Heart right ventricle (tissue), 16 donors: ENCODE measurements around the gene ANO4. TPM values are rescaled to one million over a fixed set of nuclear protein-coding genes. Genes with fewer than 3 reads are reported as not detected.

Source experiments
- ATAC-seq, 8 donors: fragments of 200-7000 bp; cut with Tn5 transposase; one replicate each; pipeline ENCODE4 v1.9.1; 2020; ENCODE audit warnings: mild to moderate bottlenecking in 8 of 8, moderate library complexity in 8 of 8, moderate number of reproducible peaks in 1 of 8
- DNase-seq, 2 donors: peaks; one replicate each; pipeline ENCODE4 v3.0.0-alpha.2; 2020
- H3K27ac ChIP-seq, 10 donors: fragments of 200-600 bp; sonication (generic) in 2 of 10; one replicate each; pipeline versions ENCODE4 v1.5.0 to v1.8.0; 2020 to 2022; ENCODE audit warnings: mild to moderate bottlenecking in 3 of 10
- H3K27me3 ChIP-seq, 7 donors: fragments of 200-600 bp; one replicate each; pipeline ENCODE4 v1.8.0; 2021 to 2022; ENCODE audit warnings: mild to moderate bottlenecking in 2 of 7
- H3K36me3 ChIP-seq, 9 donors: fragments of 200-600 bp; sonication (generic) in 1 of 9; one replicate each; pipeline versions ENCODE4 v1.5.0 to v1.8.0; 2020 to 2022; ENCODE audit warnings: mild to moderate bottlenecking in 2 of 9
- H3K4me1 ChIP-seq, 9 donors: fragments of 200-600 bp; sonication (generic) in 1 of 9; one replicate each; pipeline versions ENCODE4 v1.5.0 to v1.8.0; 2020 to 2022; ENCODE audit warnings: mild to moderate bottlenecking in 4 of 9
- H3K4me3 ChIP-seq, 10 donors: fragments of 200-600 bp; sonication (generic) in 2 of 10; one replicate each; pipeline versions ENCODE4 v1.5.0 to v1.8.0; 2020 to 2022; ENCODE audit warnings: mild to moderate bottlenecking in 7 of 10, moderate library complexity in 2 of 10
- H3K9me3 ChIP-seq, 11 donors: fragments of 200-600 bp in 10 of 11; sonication (generic) in 2 of 11; one replicate each; pipeline versions ENCODE4 v1.5.0 to v1.8.0; 2013 to 2022; ENCODE audit warnings: mild to moderate bottlenecking in 2 of 11, control low read depth in 1 of 11, moderate library complexity in 1 of 11
- CTCF ChIP-seq, 9 donors: fragments of 200-600 bp; sonication (generic) in 2 of 9; IDR thresholded peaks; one replicate each; pipeline versions ENCODE4 v1.5.0 to v1.8.0; 2021 to 2022; ENCODE audit warnings: antibody characterized with exemption in 9 of 9, mild to moderate bottlenecking in 5 of 9, moderate library complexity in 1 of 9
- WGBS, 2 donors: extraction: QIAGEN DNeasy Blood & Tissue Kit; methylation state at CpG; one replicate each; pipeline ENCODE4 v1.1.7; 2013; ENCODE audit warnings: inconsistent platforms in 1 of 2; 5-methylcytosine and 5-hydroxymethylcytosine counted together
- intact Hi-C, 10 donors: fragments of 100-400 bp; cut with DNase I; formaldehyde crosslinking; loops; one replicate each; pipeline versions ENCODE4 v1.11.1 to v1.14.2; 2022
- polyA plus RNA-seq, 2 donors: library from polyadenylated mRNA; stranded (reverse); fragments of 200-250 nt; gene quantifications; one replicate each; pipeline ENCODE4 v1.2.3, GENCODE V29; 2013
- total RNA-seq, 10 donors: library from RNA; stranded (reverse); fragmentation: NEBNext Ultra II Directional in 3 of 10; extraction: Animal tissue kit (Norgen Biotek cat#: 25700) in 3 of 10; gene quantifications; one replicate each; pipeline versions ENCODE4 v1.2.1 to v1.2.4, GENCODE V29; 2021 to 2023
- donor health status: Arrhythmogenic right ventricular cardiomyopathy.
- donor health status: ischemic (EF 13 %, LVEDD 7.1; RV severe dilation, severe dysfunction).
- donor health status: healthy with polysubstance abuse.
- donor health status: DM: no; HTN: yes; CAD: no.
- donor health status: DM: no; HTN: no; CAD: no.
- donor health status: ischemic (EF 25% LVEDD 6.9; RV normal size, moderate dysfunction).
- donor health status: ischemic (EF 25% LVEDD 5.7; RV mildly dilated, moderate dysfunction).
- donor health status: healthy.
- donor health status: DM: yes; HTN: yes; CAD: no.
- donor health status: Ischemic cardiomyopathy.
- donor health status: ischemic (EF 35%, LVEDD 5.7; RV mildly dilated, moderate dysfunction).
- donor health status: nonischemic (EF 11% LVEDD 7.7; RV severe dilation, severe dysfunction).
- donor health status: DM: yes; HTN: yes; CAD: no.
- donor health status: PGD.
- donor health status: ischemic (EF 29% LVEDD 5.4; RV normal size, mild dysfunction).
- donor health status: nonischemic (EF 23%, LVEDD 6.1; RV moderate dilation, normal function).

Gene ANO4
- total and polyA plus RNA-seq, 12 donors = 0.08 to 0.45 (median 0.19) TPM; not detected in 5

- intact Hi-C loops = no loop called here
- Histone ChIP-seq H3K27ac (no peak overlapping the region), H3K4me3 (no peak overlapping the region), H3K4me1 (no peaks in the 10 kb centered on the region), H3K9me3 (no peaks in the 10 kb centered on the region), H3K27me3 (no peaks in the 10 kb centered on the region), H3K36me3 (no peaks in the 10 kb centered on the region)
- 31 to 51% methylated on average over 1 of the region's 1 CpG for WGBS, 2 donors
- no peak for DNase-seq
- TF ChIP-seq CTCF (IDR thresholded peaks at IDR 0.05) = no peak
- no peak for ATAC-seq
These were observed 29.4 kb downstream of the ANO4 start for GRCh38 chr12:100823963-100824362.

- H3K9me3 ChIP-seq = no peaks in the 10 kb centered on the region
- H3K4me3 ChIP-seq = no peak overlapping the region
- no peaks in the 10 kb centered on the region for H3K27me3 ChIP-seq
- intact Hi-C loops = no loop called here
- WGBS, 2 donors = 59 to 60% methylated on average over 3 of the region's 3 CpGs
- no peaks in the 10 kb centered on the region for H3K36me3 ChIP-seq
- ATAC-seq (no peak), DNase-seq (no peak)
- H3K4me1 ChIP-seq = no peaks in the 10 kb centered on the region
- TF ChIP-seq CTCF (IDR thresholded peaks at IDR 0.05) = no peak
- H3K27ac ChIP-seq = no peak overlapping the region
These were observed 29.9 kb downstream of the ANO4 start for GRCh38 chr12:100824476-100824875.

DNA sequence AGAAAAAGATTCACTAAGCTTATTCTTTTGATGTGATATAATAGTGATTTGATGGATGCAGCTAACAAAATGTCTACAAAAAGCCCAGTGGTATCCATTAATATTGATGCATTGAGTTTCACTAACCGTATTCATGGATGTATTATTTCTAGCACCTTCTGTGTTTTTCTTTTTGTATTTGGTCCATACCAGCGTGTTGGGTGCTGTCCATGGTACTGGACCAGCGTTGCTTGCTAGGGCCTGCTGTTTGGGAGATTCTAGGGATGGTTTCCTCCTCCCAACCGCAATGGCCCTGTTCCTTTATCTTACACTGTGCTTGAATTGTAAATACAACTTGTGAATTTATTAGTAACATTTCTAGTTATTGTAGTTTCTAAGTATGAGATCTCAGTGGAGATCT lies 31.7 kb downstream of the ANO4 start:
- WGBS, 2 donors = 10 to 12% methylated on average over 4 of the region's 4 CpGs
- Histone ChIP-seq H3K36me3 (no peaks in the 10 kb centered on the region), H3K27ac (no peak overlapping the region), H3K4me3 (no peak overlapping the region), H3K27me3 (no peaks in the 10 kb centered on the region), H3K4me1 (no peaks in the 10 kb centered on the region), H3K9me3 (no peaks in the 10 kb centered on the region)
- ATAC-seq (no peak), DNase-seq (peak; percentile 6 to 19)
- intact Hi-C loops = no loop called here
- TF ChIP-seq CTCF (IDR thresholded peaks at IDR 0.05) = no peak

GRCh38 chr12:100827901-100828520 lies 33.4 kb downstream of the ANO4 start:
- ATAC-seq = no peak
- Histone ChIP-seq H3K27me3 (no peaks in the 10 kb centered on the region), H3K4me3 (no peak overlapping the region), H3K36me3 (no peaks in the 10 kb centered on the region), H3K4me1 (no peaks in the 10 kb centered on the region), H3K9me3 (no peaks in the 10 kb centered on the region), H3K27ac (no peak overlapping the region)
- WGBS, 2 donors = 54 to 56% methylated on average over 4 of the region's 4 CpGs
- intact Hi-C loops = no loop called here
- TF ChIP-seq CTCF (IDR thresholded peaks at IDR 0.05) = peak in 6 of 9 donors; percentile 17 to 42 (median 26)
- no peak for DNase-seq
